HUES6 (cell line): Measurements from ENCODE around the gene SFMBT1.

Experiments
- H3K27ac ChIP-seq: 2 replicates; pipeline ENCODE4 v1.7.0; 2013; ENCODE audit warnings: low read depth, mild to moderate bottlenecking, low read length, inconsistent platforms
- H3K27me3 ChIP-seq: 2 replicates; pipeline ENCODE4 v1.6.1; 2013; ENCODE audit warnings: low read length; ENCODE audit not compliant: control insufficient read depth, insufficient read depth
- H3K36me3 ChIP-seq: 2 replicates; pipeline ENCODE4 v1.6.1; 2013; ENCODE audit warnings: low read length; ENCODE audit not compliant: control insufficient read depth, insufficient read depth
- H3K4me1 ChIP-seq: 2 replicates; pipeline ENCODE4 v1.6.1; 2013; ENCODE audit warnings: low read length; ENCODE audit not compliant: control insufficient read depth, insufficient read depth
- H3K4me3 ChIP-seq: 2 replicates; pipeline ENCODE4 v1.5.1; 2013; ENCODE audit warnings: low read depth, low read length
- H3K9ac ChIP-seq: one replicate; pipeline ENCODE4 v1.6.1; 2013; ENCODE audit warnings: mild to moderate bottlenecking, low read length
- H3K9me3 ChIP-seq: 2 replicates; pipeline ENCODE4 v1.6.1; 2013; ENCODE audit warnings: low read depth, low read length; ENCODE audit not compliant: control insufficient read depth, insufficient read depth

Gene SFMBT1

DNA sequence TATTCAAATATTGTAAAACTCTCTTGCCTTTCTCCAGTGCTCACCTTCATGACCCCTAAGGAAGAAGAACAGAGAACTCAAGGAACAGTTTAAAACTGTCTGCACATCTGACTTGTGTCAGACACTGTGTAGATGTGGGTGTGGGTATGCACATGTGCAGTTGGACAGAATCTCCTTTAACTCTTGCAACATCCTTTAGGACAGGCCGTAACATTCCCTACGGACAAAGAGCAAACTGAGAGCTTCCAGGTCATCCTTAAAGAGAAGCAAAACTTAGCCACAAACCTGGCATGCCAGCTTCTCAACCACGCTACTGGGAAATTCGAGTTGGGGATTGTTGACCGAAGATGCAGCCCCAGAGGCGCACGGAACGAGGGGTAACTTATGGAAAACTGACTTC lies 4.1 kb upstream of the SFMBT1 start:
- Histone ChIP-seq H3K27me3 (peaks cover 26% of the 10 kb centered on the region), H3K4me1 (no peaks in the 10 kb centered on the region), H3K9ac (no peak overlapping the region), H3K27ac (no peak overlapping the region), H3K4me3 (no peak overlapping the region), H3K36me3 (no peaks in the 10 kb centered on the region), H3K9me3 (no peaks in the 10 kb centered on the region)

DNA sequence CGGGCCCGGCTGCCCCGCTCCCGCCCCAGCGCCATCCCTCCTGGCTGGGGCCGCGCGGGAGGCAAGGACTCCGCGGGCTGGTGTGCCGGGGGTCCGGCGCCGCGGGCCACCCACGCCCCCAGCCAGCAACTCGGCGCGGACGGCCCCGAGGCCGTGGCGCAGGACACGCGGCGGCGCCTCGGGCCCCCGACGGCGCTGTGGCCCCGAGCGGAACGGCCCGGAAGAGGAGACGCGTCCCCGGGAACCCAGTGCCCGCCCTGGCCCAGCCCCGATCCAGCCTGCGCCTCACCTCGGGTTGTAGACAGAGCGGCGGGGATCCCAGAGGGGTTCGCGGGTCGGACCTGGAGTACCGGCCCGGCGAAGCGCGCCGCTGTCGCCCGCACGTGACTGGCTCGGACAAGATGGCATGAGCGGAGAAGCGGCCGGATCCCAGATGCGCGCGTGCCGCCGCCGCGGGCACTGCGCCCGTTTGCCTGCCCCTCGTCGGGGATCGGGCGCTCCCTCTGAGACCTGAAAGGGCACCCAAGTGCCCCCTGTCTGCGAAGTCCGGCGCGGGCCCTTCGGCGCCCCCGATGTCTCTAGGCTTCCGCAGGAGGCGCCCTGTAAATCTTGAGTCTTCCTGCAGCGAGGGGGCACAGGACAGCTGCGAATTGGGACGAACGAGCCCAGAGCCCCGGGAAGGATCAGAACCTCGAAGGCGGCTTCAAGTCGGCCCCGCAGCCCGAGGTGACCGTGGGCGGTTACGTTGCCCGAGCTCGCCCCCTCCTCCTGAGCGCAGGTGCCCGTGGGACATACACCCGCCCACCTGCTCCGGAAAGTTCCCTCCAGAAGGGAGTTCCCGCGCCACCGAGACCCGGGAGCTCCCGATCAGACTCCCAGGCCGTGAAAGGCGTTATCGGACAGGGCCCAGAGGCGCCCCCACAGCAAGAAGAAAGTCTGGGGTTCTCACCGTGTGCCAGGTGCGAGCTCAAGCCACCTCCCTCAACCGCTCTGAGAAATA lies 598 bp upstream of the SFMBT1 start:
- no peaks in the 10 kb centered on the region for H3K36me3 ChIP-seq
- H3K27ac ChIP-seq, result no peak overlapping the region

GRCh38 chr3:53044711-53045517 lies 959 bp downstream of the SFMBT1 start:
- Histone ChIP-seq H3K4me1 (peaks cover 6% of the 10 kb centered on the region; the same call in 1 of the 2 replicates), H3K27me3 (peaks cover 44% of the 10 kb centered on the region), H3K27ac (no peak overlapping the region), H3K36me3 (no peaks in the 10 kb centered on the region), H3K4me3 (peak overlapping the region; percentile 65), H3K9ac (peak overlapping the region; percentile 46), H3K9me3 (no peaks in the 10 kb centered on the region)

More for the DNA sequence above, 598 bp upstream of the SFMBT1 start:
- peak overlapping the region; percentile 38 for H3K9ac ChIP-seq
- peak overlapping the region; percentile 79 for H3K4me3 ChIP-seq
- H3K4me1 ChIP-seq, result peaks cover 6% of the 10 kb centered on the region; the same call in 1 of the 2 replicates
- no peaks in the 10 kb centered on the region for H3K9me3 ChIP-seq
- peaks cover 44% of the 10 kb centered on the region for H3K27me3 ChIP-seq

- H3K27me3 ChIP-seq, result peaks cover 44% of the 10 kb centered on the region
- no peak overlapping the region for H3K9ac ChIP-seq
- H3K36me3 ChIP-seq, result no peaks in the 10 kb centered on the region
- no peaks in the 10 kb centered on the region for H3K9me3 ChIP-seq
- H3K27ac ChIP-seq, result no peak overlapping the region
- peak overlapping the region; percentile 65 for H3K4me3 ChIP-seq
- H3K4me1 ChIP-seq, result peaks cover 6% of the 10 kb centered on the region; the same call in 1 of the 2 replicates
Measured at GRCh38 chr3:53044371-53044710, 1.5 kb downstream of the SFMBT1 start.

- no peak overlapping the region for H3K4me3 ChIP-seq
- H3K9ac ChIP-seq, result no peak overlapping the region
Measured at GRCh38 chr3:53043738-53044137, 2.1 kb downstream of the SFMBT1 start.

DNA sequence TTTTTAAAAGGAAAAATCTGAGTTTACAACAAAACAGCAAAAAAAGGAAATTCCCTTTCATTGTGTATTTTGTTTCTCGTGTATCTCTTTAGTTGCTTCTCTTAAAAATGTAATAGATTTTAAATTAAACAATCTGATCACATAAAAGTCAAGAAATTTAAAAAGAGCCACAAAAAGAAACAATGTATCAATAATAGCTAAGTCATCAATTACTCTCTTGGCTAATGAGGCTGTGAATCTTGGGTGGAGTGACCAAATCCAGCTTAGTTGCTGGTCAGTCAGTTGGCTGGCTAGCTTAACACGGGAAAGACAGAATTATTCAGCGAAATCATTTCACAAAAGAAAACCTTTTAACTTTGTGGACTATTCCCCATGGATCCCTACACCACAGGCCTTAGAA lies 3.2 kb downstream of the SFMBT1 start:
- peaks cover 6% of the 10 kb centered on the region; the same call in 1 of the 2 replicates for H3K4me1 ChIP-seq
- no peak overlapping the region for H3K27ac ChIP-seq
- no peaks in the 10 kb centered on the region for H3K36me3 ChIP-seq
- H3K9ac ChIP-seq, result no peak overlapping the region
- H3K9me3 ChIP-seq, result no peaks in the 10 kb centered on the region
- peaks cover 35% of the 10 kb centered on the region for H3K27me3 ChIP-seq
- no peak overlapping the region for H3K4me3 ChIP-seq

More at GRCh38 chr3:53043738-53044137, 2.1 kb downstream of the SFMBT1 start:
- H3K4me1 ChIP-seq, result peaks cover 6% of the 10 kb centered on the region; the same call in 1 of the 2 replicates
- H3K9me3 ChIP-seq, result no peaks in the 10 kb centered on the region
- H3K27me3 ChIP-seq, result peaks cover 42% of the 10 kb centered on the region
- H3K36me3 ChIP-seq, result no peaks in the 10 kb centered on the region
- H3K27ac ChIP-seq, result no peak overlapping the region

DNA sequence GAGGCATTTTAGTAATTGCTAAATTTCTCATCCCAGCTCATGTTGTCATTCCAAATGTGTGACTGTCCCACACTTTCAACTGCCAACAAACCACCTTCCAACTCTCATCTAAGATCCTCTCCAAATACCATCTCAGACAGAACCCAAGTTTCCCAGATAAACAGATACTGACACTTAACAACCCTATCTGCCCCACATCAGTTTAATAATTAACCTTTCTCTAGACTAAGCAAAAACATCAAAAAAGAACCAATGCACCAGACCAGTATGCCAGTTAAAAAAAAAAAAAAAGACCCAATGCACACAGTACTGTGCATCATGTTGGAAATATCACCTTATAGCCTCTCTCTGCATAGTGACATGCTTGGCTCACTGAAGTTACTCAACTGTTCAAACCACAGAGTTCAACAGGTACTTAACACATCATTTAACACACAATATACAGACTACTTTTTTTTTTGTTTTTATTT lies 5.5 kb downstream of the SFMBT1 start:
- Histone ChIP-seq H3K27ac (no peak overlapping the region), H3K4me3 (no peak overlapping the region), H3K9me3 (no peaks in the 10 kb centered on the region), H3K27me3 (peaks cover 18% of the 10 kb centered on the region), H3K4me1 (peaks cover 6% of the 10 kb centered on the region; the same call in 1 of the 2 replicates), H3K36me3 (no peaks in the 10 kb centered on the region), H3K9ac (no peak overlapping the region)

DNA sequence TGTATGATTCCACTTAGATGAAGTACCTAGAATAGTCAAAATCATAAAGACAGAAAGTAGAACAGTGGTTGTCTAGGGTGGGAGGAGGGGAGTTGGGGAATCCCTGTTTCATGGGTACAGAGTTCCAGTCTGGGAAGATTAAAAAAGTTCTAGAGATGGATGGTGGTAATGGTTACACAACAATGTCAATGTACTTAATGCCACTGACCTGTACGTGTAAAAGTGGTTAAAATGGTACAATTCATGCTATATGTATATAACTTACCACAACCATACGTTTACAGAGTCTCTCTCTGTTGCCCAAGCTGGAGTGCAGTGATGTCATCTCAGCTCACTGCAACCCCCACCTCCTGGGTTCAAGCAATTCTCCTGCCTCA lies 6.5 kb downstream of the SFMBT1 start:
- peaks cover 12% of the 10 kb centered on the region for H3K27me3 ChIP-seq
- H3K9me3 ChIP-seq, result no peaks in the 10 kb centered on the region
- H3K4me3 ChIP-seq, result no peak overlapping the region
- H3K4me1 ChIP-seq, result peaks cover 6% of the 10 kb centered on the region; the same call in 1 of the 2 replicates
- H3K36me3 ChIP-seq, result no peaks in the 10 kb centered on the region
- no peak overlapping the region for H3K9ac ChIP-seq
- H3K27ac ChIP-seq, result no peak overlapping the region

GRCh38 chr3:53038679-53039375 lies 7.0 kb downstream of the SFMBT1 start:
- Histone ChIP-seq H3K4me3 (no peak overlapping the region), H3K4me1 (peaks cover 6% of the 10 kb centered on the region; the same call in 1 of the 2 replicates), H3K36me3 (no peaks in the 10 kb centered on the region), H3K27ac (no peak overlapping the region), H3K9me3 (no peaks in the 10 kb centered on the region), H3K27me3 (peaks cover 7% of the 10 kb centered on the region), H3K9ac (no peak overlapping the region)

DNA sequence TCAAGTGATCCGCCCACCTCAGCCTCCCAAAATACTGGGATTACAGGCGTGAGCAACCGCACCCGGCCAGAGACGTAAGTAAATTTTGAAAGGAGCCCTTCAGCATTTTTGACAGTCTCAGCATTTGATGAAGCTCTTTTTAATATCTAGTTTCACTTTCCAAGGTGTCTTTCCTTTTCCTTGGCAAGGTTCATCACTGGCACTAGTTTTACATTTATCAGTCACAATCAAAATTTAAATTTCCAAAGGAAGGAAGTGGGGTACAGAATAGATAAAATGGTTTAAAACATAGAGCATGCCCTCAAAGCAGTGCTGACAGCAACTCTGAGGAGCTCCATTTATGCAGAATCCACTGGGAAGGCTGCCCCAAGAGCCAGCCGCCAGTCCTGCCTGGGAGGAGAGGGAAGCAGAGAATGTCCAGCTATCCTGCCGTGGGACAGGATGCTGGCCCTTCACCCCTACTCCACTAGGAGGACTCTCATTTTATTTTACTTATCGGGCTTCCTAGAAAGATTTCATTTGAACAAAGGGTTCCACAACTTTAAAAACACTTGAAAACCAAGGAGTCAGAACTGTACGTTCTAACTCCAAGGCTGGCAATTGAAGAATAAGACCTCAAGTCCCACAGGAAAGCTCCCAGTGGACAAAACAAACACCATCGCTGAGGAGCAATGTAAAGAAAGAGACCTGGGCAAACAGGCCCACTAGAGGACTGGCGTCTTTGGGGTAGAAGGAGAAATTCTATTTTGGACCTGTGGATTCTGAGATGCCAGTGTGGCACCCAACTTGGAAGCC lies 9.9 kb downstream of the SFMBT1 start:
- Histone ChIP-seq H3K9ac (no peak overlapping the region), H3K4me3 (no peak overlapping the region), H3K4me1 (peaks cover 4% of the 10 kb centered on the region), H3K36me3 (no peaks in the 10 kb centered on the region), H3K9me3 (no peaks in the 10 kb centered on the region), H3K27ac (no peak overlapping the region), H3K27me3 (no peaks in the 10 kb centered on the region)
